CD4-positive, alpha-beta T cell (primary cell): ENCODE measurements around the gene A2M. TPM values are rescaled to one million over a fixed set of nuclear protein-coding genes. Genes with fewer than 3 reads are reported as not detected.

Experiments used
- ATAC-seq: fragments of 200-7000 bp; cut with Tn5 transposase; one replicate; pipeline ENCODE4 v1.10.0; 2022; ENCODE audit warnings: mild to moderate bottlenecking; ENCODE audit not compliant: poor library complexity
- CTCF ChIA-PET: fragments of 350-600 bp; sonication (Branson Sonifier 250); formaldehyde crosslinking; loops from one replicate; lab custom pipeline; 2021; ENCODE audit warnings: antibody characterized with exemption, inconsistent platforms; lab: Charles Lee
- POLR2A ChIA-PET: fragments of 350-600 bp; sonication (Branson Sonifier 250); formaldehyde crosslinking; loops from one replicate; lab custom pipeline; 2021; ENCODE audit warnings: antibody characterized with exemption, inconsistent platforms; lab: Charles Lee
- DNase-seq, 14 experiments: peaks; one replicate each; pipeline ENCODE4 v3.0.0-alpha.2; 2013 to 2020; ENCODE audit warnings: mixed read lengths in 2 of 14
- H3K27ac ChIP-seq, 2 donors: one replicate each; pipeline versions ENCODE4 v1.5.1 to v1.7.0; 2013; ENCODE audit warnings: low read length in 2 of 2, low read depth in 1 of 2, mild to moderate bottlenecking in 1 of 2
- H3K27me3 ChIP-seq, 2 experiments: 1 replicate in 1 of 2; 2 replicates in 1 of 2; pipeline versions ENCODE4 v1.6.1 to v1.7.0; 2013; ENCODE audit warnings: low read length in 2 of 2, control low read depth in 1 of 2, mild to moderate bottlenecking in 1 of 2, moderate library complexity in 1 of 2; ENCODE audit not compliant: insufficient read depth in 2 of 2, control insufficient read depth in 1 of 2
- H3K36me3 ChIP-seq: one replicate; pipeline ENCODE4 v1.6.1; 2013; ENCODE audit warnings: low read length, control low read depth; ENCODE audit not compliant: insufficient read depth
- H3K4me1 ChIP-seq: one replicate; pipeline ENCODE4 v1.6.1; 2013; ENCODE audit warnings: low read length, control low read depth; ENCODE audit not compliant: insufficient read depth
- H3K4me3 ChIP-seq: one replicate; pipeline ENCODE4 v1.5.1; 2013; ENCODE audit warnings: mild to moderate bottlenecking, low read length, moderate library complexity
- H3K9me3 ChIP-seq, 2 experiments: 1 replicate in 1 of 2; 2 replicates in 1 of 2; pipeline versions ENCODE4 v1.6.1 to v1.7.0; 2013; ENCODE audit warnings: low read length in 2 of 2, mild to moderate bottlenecking in 2 of 2, control low read depth in 1 of 2, moderate library complexity in 1 of 2; ENCODE audit not compliant: control insufficient read depth in 1 of 2, insufficient read depth in 1 of 2
- H3K27ac Mint-ChIP-seq: one replicate; pipeline ENCODE4 v1.8.0; 2020; ENCODE audit warnings: mixed read lengths
- H3K27me3 Mint-ChIP-seq: one replicate; pipeline ENCODE4 v1.8.0; 2021; ENCODE audit warnings: mixed read lengths
- H3K36me3 Mint-ChIP-seq: one replicate; pipeline ENCODE4 v1.8.0; 2021; ENCODE audit warnings: low read depth, mixed read lengths
- H3K4me1 Mint-ChIP-seq: one replicate; pipeline ENCODE4 v1.8.0; 2021; ENCODE audit warnings: low read depth, mixed read lengths
- H3K4me3 Mint-ChIP-seq: one replicate; pipeline ENCODE4 v1.8.0; 2020; ENCODE audit warnings: mild to moderate bottlenecking, mixed read lengths
- H3K9me3 Mint-ChIP-seq: one replicate; pipeline ENCODE4 v1.8.0; 2020; ENCODE audit warnings: mixed read lengths
- intact Hi-C, 2 experiments: fragments of 100-400 bp; cut with DNase I in 1 of 2; cut with micrococcal nuclease in 1 of 2; formaldehyde crosslinking; loops; one replicate each; pipeline versions ENCODE4 v1.15.1 to v1.9.0; 2023 to 2025; cut with DNase I, micrococcal nuclease
- total RNA-seq, 174 experiments: library from RNA in 2 of 174; stranded (reverse) in 2 of 174; gene quantifications; one replicate each; pipeline ENCODE4 v1.2.3 and lab custom pipeline; 2021 to 2026
- TF ChIP-seq, protein P1 (sequence below): fragments of 200-600 bp; IDR thresholded peaks from one replicate; pipeline ENCODE4 v1.8.0; 2022; ENCODE audit warnings: antibody characterized with exemption, mild to moderate bottlenecking

A2M gene
- total RNA-seq, 2 experiments from 2014 or later, result not detected

DNA sequence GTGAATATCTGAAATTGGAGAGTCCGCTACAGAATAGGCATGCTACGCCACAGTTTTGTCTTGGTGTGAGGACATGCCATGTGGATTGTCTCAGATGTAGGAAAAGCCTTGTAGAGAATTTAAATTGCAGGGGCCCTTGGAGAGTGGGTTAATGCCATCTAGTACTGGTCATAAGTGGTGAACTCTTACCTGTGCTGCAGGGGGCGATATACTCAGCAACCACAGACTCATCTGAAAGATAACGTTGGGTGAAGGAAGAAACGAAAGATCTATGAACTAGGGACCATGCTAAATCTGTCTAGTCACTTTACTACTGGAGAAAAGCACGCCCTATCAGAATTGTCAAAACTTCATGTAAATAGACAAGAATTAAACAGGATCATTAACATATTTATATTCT, 33.7 kb upstream of the A2M start:
- peaks cover 0 to under 1% of the 10 kb centered on the region in 2 experiments for H3K9me3 ChIP-seq
- H3K4me3 ChIP-seq, result no peak overlapping the region
- Mint-ChIP-seq H3K4me3 (no peak overlapping the region), H3K27ac (no peak overlapping the region), H3K36me3 (peaks cover 35% of the 10 kb centered on the region), H3K9me3 (peaks cover 5% of the 10 kb centered on the region), H3K4me1 (no peaks in the 10 kb centered on the region), H3K27me3 (no peaks in the 10 kb centered on the region)
- H3K4me1 ChIP-seq, result no peaks in the 10 kb centered on the region
- TF ChIP-seq, protein P1, sequence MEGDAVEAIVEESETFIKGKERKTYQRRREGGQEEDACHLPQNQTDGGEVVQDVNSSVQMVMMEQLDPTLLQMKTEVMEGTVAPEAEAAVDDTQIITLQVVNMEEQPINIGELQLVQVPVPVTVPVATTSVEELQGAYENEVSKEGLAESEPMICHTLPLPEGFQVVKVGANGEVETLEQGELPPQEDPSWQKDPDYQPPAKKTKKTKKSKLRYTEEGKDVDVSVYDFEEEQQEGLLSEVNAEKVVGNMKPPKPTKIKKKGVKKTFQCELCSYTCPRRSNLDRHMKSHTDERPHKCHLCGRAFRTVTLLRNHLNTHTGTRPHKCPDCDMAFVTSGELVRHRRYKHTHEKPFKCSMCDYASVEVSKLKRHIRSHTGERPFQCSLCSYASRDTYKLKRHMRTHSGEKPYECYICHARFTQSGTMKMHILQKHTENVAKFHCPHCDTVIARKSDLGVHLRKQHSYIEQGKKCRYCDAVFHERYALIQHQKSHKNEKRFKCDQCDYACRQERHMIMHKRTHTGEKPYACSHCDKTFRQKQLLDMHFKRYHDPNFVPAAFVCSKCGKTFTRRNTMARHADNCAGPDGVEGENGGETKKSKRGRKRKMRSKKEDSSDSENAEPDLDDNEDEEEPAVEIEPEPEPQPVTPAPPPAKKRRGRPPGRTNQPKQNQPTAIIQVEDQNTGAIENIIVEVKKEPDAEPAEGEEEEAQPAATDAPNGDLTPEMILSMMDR, result no peak
- ATAC-seq, result no peak
- intact Hi-C loops, result no loop called here
- peaks cover 11% of the 10 kb centered on the region for H3K36me3 ChIP-seq
- ChIA-PET POLR2A (no interaction called here), CTCF (interaction anchor here (0.6 kb wide), 1 partner anchor 1485 kb away, joined by 4 read pairs; no protein-coding TSS in a partner anchor)
- no peaks in the 10 kb centered on the region for H3K27me3 ChIP-seq
- no peak overlapping the region for H3K27ac ChIP-seq
- no peak for DNase-seq

DNA sequence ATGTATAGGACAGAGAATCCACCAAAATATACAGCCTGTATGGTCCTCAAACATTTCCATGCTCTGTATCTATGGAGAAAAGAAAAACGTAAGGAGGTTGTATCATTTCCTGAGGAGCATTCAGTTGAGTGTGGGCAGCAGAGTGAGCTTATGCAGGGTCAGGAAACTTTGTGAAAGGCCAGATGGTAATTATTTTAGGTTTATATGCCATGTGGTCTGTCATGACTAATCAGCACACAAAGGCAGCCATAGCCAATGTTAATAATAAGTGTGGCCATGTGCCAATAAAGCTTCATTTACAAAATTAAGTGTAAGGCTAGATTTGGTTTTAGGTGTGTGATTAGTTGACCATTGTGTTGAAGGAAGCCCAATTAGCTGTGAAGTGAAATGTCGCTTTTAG, 33.2 kb upstream of the A2M start:
- Histone ChIP-seq H3K9me3 (peaks cover 0 to 5% of the 10 kb centered on the region in 2 experiments), H3K4me3 (no peak overlapping the region), H3K27ac (no peak overlapping the region), H3K36me3 (peaks cover 6% of the 10 kb centered on the region), H3K4me1 (no peaks in the 10 kb centered on the region), H3K27me3 (no peaks in the 10 kb centered on the region)
- intact Hi-C loops, result no loop called here
- DNase-seq (no peak), ATAC-seq (no peak)
- ChIA-PET CTCF (interaction anchor here (0.6 kb wide), 1 partner anchor 1484 kb away, joined by 4 read pairs; no protein-coding TSS in a partner anchor), POLR2A (no interaction called here)
- H3K4me3 Mint-ChIP-seq, result no peak overlapping the region
- H3K9me3 Mint-ChIP-seq, result peaks cover 5% of the 10 kb centered on the region
- H3K4me1 Mint-ChIP-seq, result no peaks in the 10 kb centered on the region
- no peak overlapping the region for H3K27ac Mint-ChIP-seq
- TF ChIP-seq, protein P1, result no peak
- no peaks in the 10 kb centered on the region for H3K27me3 Mint-ChIP-seq
- H3K36me3 Mint-ChIP-seq, result peaks cover 39% of the 10 kb centered on the region

DNA sequence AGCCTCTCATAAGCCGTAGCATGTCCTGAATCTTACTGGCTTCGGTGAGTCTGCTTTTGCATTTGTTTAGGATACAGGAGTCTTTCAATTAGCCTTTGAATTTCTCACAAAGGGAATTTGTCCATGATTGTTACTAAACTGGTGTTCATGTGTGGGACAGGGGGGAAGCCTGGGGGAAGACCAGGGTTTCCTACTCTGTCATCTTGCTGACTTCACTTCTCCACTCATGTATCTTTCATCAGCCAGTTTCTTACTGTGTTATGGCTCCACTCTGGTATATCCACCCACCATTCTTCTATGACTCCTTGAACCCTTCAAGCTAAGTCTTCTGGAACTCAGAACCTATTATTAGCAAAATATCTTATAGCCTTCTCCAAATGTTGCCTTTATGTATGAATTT, 31.7 kb upstream of the A2M start:
- Mint-ChIP-seq H3K4me3 (no peak overlapping the region), H3K36me3 (peaks cover 41% of the 10 kb centered on the region), H3K27ac (no peak overlapping the region), H3K4me1 (no peaks in the 10 kb centered on the region), H3K27me3 (no peaks in the 10 kb centered on the region), H3K9me3 (peaks cover 9% of the 10 kb centered on the region)
- H3K27ac ChIP-seq, result no peak overlapping the region
- CTCF ChIA-PET, result no interaction called here
- no peak for DNase-seq
- H3K4me1 ChIP-seq, result no peaks in the 10 kb centered on the region
- H3K4me3 ChIP-seq, result no peak overlapping the region
- TF ChIP-seq, protein P1, result no peak
- H3K27me3 ChIP-seq, result no peaks in the 10 kb centered on the region
- peaks cover 0 to 6% of the 10 kb centered on the region in 2 experiments for H3K9me3 ChIP-seq
- no peak for ATAC-seq
- intact Hi-C loops, result no loop called here
- POLR2A ChIA-PET, result no interaction called here
- peaks cover 10% of the 10 kb centered on the region for H3K36me3 ChIP-seq
